COLO829 (cell line): ENCODE results near the gene EPS15.
"Not testable (repeated sequence)": the region's sequence is repeated elsewhere in the genome, so short reads cannot be mapped to it uniquely, and the experiment has no call there.

Experiments
- DNase-seq: peaks from one replicate; pipeline ENCODE4 v3.0.0; 2012; ENCODE audit warnings: low spot score

EPS15 gene

DNA sequence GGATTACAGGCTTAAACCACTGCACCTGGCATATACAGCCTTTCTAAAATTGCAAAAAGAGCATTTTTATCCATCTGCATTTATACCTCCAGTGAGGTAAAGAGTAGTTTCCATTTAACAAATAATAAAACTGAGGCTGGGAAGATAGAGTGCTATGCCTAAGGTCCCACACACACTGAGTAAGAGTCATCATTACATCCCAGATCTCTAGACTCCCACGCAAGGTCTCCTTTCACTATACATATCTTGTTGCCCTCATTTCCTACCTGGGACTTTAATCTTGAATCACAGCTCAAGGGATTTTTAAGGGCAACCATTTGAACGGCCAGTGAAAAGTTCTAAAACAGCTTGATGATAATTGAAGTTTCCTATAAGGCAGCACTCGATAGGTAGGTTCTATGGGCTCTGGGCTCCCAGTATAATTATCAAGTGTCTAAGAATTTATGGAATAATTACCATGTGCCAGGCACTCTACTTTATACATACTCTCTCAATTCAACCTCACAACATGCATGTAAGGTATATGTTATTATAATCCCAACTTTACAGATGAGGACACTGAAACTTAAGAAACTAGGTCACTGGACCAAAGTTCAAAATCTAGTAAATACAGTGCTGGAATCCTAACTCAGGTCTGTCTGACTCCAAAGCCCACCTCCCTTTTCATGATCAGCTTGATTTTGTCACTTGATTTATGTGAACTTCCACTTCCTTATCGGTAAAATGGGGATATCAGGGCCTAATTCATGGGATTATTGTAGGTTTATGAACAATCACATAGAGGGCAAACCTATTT lies 23.3 kb upstream of the EPS15 start:
- no peak for DNase-seq

DNA sequence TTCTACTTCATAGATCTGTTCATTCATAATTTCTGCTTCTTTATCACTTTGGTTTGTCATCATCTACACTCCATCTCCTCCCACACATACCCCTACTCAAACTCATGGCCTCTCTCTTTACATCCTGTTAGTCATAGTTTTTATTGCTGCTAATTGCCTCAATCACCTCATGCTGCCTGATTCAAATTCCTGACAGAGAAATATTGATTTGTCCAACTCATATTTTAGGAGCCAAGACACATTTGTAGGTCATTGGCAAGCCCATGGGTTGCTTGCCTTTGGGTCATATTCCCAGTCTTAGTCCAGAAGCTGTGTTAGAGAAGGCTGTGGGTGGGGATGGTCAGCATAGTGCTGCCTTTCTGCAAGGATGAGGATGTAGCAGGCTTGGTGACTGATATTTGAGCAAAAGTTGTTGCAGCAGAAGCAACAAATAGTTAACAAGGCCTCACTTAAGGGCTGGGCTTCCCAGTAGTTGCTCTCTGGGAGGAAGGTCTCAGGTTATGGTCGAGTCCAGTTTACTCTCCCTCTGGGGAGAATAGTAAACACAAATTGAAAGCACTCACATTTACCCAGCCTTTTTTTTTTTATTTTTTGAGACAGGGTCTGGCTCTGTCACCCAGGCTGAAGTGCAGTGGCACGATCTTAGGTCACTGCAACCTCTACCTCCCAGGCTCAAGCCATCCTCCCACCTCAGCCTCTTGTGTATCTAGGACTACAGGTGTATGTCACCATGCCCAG lies 22.4 kb upstream of the EPS15 start:
- no peak for DNase-seq

DNA sequence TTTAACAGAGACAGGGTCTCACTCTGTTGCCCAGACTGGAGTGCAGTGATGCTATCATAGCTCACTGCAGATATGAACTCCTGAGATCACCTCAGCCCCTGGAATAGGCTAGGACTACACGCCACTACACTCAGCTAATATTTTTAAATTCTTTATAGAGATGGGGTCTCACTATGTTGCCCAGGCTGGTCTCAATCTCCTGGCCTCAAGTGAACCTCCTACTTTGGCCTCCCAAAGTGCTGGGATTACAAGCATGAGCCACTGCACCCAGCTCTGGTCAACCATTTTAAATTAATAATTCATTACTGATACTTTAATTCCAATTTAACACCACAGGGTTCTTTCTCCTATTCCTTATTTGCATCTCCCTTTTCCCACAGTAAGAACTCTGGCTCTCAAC lies 18.5 kb upstream of the EPS15 start:
- DNase-seq, result no peak

DNA sequence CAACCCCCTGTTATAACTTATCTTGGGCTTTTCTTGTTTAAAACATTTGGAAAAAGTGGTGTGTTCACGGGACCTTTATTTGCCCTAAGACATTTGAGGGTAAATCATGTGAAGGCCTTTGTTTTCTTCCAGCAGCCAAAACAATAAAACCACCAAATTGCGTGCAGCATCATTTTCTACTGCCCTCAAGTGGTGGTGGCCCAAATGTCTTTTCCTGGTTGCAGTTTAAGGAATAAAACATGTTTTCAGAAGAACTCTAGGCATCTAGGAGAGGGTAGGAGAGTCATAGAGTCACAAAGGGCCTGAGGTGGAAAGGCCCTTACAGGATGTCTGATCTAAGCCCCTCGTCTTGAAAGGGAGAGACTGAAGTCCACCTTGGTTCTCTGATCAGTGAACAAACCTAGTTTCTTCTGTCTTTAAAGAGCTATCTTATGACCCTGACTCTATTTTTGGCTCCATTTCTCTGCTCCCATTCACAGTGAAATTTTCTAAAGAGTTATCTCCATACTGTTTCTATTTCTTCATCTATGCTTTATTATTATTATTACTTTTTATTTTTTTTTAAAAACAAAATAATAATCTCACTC lies 16.0 kb upstream of the EPS15 start:
- DNase-seq, result peak; percentile 84

DNA sequence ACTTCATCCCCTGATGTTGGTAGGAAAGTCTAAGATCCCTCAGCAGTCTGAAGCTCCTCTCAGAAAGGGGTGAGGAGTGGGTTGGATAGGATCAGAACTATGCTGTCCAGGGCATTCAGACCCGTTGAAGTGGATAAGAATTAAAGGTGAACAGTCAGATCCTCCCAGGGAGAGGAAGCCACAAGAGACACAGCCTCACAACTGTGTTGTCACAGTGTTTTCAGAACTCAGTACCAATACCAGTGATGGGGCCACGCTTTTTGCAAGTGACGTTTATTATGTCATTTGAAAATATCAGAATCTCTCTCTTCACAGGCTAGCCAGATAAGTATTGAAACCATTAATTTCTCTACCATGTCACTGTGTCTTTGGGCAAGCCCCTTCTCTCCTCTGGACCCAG lies 15.4 kb upstream of the EPS15 start:
- no peak for DNase-seq

DNA sequence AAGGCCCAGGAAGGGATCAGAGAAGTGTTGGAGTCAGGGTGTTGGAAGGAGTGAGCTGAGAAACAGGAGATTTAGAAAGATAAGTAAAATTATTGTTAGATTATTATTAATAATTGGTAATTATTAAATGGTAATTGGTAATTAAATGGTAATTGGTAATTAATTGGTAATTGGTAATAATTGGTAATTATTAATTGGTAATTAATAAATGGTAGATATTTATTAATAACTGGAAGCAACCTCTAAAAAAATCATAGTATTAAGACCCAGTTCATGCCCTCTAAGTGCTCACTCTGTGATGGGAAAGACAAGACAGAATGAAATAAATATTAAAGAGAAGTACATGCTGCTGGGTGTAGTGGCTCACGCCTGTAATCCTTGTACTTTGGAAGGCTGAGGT lies 13.8 kb upstream of the EPS15 start:
- DNase-seq, result no peak

DNA sequence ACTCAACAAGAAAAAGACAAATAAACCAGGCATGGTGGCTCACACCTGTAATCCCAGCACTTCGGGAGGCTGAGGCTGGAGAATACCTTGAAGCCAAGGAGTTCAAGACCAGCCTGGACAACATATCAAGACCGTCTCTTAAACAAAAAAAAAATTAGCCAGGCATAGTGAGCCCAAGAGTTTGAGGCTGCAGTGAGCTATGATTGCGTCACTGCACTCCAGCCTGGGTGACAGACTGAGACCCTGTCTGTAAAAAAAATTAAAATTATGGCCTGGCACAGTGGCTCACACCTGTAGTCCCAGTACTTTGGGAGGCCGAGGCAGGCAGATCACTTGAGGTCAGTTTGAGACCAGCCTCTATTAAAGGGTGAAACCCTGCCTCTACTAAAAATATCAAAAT lies 11.4 kb upstream of the EPS15 start:
- DNase-seq, result not testable (repeated sequence)

DNA sequence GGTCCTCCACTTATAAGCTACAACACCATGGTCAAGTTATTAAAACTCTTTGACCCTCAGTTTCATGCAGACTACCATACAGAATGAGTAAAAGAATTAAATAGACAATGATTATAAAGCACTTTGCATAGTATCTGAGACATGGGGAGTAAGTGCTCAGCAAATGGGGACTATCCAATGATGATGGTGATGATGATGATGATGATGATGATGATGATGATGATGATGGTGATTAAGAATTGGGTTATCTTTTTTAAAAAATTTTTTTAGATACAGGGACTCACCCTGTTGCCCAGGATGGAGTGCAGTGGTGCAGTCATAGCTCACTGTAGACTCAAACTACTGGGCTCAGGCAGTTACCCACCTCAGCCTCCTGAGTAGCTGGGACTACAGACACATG lies 8.1 kb upstream of the EPS15 start:
- DNase-seq, result no peak

DNA sequence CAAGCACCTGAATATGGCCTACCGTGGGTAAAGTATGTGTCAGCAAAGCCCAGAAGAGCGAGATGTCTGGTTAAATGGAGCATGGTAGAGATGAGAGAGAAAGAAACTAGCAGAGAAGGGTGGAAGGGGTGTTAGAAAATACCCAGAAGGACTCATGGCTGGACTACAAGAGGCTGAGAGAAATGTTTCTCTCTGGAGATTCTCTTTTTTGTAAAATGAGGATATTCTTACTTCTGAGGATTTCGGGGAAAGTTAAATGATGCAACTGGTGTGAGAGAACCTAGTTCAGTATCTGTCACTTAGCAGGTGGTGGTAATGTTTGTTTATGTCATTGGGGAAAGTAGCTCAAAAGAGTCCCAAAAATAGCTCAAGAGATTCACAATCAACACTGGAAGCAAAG lies 7.2 kb upstream of the EPS15 start:
- no peak for DNase-seq

DNA sequence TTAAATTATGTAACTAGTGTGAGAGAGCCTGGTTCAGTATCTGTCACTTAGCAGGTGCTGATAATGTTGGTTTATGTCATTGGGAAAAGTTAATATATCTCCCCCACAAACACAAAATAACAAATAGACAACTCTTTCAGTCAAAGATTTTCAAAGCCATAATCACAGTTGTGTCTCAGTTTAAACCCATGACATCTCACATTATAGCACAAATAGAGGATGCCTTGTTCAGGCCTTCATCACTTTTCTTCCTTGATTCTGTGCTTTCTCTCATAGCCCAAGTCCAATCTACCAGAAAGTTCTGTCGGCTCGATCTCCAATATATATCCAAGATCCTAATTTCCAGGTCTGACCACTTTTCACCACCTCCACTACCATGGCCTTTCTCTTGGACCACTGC lies 6.2 kb upstream of the EPS15 start:
- no peak for DNase-seq

DNA sequence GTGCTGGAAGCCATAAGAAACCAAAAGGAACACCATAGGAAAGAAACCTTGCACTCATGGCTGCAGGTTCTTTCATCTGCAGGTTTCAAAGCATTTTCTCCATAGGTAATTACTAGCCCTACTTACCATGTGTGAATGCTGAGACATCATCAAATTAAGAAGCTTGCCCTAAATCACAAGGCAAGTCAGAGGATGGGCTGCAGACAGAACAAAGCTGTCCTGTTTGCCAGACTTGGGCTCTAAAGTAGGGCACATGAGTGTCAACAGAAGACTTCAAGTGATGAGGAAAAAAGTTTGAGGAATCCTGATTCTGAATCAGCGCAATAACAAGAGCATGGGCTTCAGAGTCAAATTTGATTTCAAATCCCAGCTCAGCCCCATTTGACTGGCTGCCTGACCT lies 5.8 kb upstream of the EPS15 start:
- no peak for DNase-seq

DNA sequence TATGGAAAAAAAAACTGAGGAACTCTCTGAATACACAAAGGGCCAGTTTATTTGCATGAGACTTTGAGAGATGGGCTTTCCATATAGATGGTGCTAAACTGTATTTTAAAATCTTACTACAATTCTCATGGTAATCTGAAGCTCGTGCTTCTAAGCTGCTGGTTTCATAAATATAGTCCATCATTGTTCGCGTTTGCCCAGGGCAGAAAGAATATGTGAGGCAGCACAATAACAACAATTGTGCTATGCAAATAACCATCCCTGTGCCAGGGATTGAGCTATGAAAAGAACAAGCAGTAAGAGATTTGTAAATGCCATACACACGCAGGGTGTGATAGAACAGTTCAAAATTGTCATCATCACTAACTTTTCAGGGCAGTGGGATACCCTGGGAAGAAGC lies 4.9 kb upstream of the EPS15 start:
- peak; percentile 47 for DNase-seq

DNA sequence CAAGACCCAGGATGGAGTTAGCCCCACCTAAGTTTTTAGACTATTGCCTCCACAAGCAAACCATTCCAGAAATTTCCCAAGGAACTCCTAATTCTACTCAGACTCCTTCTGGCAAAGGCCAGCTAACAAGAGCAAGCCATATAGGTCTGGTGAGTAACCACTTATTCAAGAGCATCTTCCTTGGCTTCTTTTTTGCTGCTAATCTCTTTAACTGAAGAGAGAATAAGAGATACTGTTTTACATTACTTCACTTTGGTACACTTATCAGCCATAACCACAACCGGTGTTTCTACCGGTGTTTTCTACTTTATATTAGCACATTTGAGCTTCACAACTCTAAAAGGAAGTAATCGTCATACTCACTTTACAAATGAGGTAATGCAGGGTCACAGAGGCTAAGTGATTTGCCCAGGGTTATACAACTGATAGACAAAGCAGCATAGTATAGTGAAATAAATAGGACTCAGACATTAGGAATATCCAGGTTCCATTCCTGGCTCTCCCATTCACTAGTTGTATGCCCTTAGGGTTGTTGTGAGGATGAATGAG lies 1.7 kb upstream of the EPS15 start:
- DNase-seq, result no peak

DNA sequence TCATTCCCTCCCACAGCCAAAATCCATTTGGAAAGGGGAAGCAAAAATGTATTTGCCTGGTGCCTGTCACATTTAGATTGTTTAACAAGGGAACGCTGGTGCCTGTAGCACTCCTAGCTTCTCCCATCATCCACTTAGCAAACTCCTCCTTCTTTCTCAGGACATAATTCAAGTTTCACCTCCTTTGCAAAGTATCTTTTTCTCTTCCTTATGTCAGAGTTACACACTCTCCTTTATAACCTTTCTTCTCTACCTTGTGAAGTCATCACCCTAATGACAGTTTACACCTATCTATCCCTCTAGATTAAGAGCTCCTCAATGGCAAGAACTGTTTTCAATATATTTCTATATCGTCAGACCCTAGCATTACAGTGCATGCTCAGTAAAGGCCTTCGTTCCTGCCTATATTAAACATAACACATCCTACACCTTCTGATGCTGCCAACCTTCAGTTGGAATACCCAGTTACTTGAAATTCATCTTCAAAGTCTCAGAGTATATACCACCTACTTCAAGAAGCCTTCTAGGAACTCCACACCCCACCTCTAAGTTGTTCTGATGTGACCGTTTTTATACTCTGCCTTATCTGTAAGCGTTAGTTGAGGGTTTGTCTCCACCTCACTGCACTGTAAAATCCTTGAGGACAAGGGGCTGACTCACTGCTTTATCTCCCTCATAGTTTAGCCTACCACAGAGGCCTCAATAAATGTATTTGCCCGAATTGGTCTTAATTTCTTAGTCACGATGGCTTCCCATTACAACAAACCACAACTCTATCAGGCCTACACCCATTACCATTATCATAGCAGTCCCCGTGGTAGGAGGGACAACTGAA lies 1.0 kb upstream of the EPS15 start:
- no peak for DNase-seq

DNA sequence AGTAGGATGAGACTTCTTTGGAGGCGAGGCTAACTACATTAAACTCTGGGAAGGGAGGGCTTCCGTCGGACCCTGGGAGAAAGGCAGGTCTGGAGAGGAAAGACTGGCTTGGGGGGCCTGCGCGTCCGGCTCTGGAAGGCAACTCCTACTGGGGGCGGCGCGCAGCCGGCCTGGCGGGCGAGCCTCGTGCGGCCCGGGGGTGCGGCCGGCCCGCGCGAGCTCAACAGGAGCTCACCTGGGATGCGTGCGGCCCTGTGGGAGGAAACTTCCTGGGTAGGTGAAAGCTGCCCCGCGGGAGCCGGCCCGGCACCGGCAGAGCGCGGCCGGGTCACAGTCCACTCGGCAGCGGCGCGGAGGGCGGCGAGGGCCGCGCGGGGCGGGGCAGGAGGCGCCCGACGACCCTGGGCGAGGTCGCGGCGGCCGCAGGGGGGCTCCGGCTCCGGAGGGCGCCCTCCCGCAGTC lies 449 bp downstream of the EPS15 start:
- no peak for DNase-seq

DNA sequence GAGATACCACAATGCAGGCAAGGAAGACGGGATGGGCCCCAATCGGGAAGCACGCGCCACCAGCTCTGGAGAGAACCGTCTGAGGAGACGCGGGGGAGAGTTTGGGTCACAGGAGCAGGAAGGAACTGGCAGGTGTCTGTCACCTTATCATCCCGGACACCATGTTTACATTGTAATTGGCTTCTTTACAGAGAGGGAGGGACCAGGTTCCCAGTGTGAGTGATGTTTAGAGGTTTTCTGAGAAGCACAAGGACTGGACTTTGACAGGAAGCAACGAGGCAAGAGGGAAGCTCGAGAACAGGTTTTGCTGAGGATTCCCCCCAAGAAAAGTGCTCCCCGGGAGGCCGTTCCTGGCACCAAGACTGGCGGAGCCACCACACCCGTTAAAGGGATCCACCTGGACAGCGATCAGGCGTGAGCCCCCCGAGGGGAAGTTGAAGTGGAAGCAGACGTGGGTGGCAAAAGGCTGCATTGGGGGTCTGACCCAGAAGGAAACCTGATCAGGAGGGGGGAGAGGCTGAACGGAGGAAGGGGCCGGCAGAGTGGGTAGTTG lies 957 bp downstream of the EPS15 start:
- DNase-seq, result no peak

DNA sequence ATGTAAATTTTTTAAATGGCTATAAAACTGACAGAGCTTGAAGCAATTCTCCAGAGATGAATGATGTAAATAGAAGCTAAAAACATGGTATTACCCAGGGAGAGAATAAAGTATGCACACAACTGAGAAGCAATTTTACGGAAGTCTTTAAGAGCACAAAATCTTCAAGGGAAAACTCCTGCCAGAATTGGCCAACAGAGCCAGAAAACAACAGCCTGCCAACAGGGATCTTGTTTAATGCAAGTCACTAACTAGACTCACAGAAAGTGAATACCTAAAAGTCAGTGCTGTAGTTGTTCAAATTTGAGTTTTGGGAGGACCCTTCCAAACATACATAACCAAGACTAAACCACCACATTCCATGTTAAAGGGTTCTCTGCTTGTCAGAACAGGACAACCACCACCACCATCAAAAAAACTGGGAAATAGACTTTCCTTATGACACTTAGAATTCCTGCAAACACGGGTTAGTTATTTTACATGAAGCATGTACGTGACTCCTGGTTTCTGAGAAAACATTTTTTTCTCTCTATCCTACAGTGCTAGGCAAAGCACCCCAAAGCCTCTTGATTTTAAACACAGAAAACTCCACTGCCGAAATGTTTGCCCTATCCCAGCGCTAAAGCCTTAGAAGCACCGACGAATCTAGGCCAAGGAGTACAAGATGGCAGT lies 1.6 kb downstream of the EPS15 start:
- no peak for DNase-seq

DNA sequence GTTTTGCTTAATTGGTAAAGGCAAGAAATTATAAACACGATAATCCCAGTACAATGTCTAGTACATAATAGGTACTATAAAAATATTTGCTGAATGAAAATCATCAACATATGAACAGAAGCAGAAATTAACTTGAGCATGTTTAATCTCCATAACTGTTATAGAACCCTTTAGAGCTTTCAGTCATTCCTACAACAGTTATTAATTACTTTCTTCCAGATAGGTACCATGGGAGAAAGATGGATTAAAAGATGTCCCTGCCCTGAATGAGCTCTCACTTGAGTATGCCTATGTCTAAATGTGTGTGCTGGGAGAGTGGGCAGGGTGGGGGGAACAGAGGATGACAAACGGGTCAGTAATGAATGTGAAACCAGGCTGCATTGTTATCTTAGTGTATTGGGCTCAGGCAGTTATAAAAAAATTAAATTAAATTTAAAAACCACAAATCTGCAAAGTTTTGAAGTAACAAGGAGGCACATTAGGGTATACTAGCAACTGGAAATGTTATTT lies 2.4 kb downstream of the EPS15 start:
- DNase-seq, result no peak

DNA sequence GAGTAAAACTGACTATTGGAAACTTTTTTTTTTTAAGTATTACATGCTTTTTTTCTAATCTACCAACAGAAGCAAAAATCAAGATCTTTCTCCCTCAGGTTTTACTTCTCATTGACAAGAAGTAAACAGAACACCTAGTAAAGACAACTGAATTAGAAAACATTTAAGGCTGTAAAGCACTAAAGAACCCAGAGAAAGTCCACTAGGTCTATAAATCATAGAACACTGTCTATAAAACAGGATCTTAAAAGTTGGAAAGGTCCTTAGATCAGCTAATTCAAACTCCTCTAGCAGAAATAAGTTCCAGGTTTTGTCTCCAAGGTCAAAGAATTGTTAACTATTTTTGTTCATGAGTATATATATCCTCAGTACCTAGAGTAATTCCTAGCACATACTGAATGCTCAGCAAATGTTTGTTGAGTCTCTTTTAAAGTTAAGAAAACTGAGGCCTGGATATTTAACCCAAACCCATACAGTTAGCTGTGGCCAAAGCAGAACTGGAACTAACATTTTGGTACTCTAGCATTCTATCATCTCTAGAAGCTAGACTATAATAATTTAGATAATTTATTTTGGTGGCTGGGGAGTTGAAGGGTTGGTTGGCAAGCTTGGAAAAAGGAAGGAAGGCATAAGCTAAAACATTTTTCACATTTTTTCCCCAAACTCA lies 3.0 kb downstream of the EPS15 start:
- no peak for DNase-seq

DNA sequence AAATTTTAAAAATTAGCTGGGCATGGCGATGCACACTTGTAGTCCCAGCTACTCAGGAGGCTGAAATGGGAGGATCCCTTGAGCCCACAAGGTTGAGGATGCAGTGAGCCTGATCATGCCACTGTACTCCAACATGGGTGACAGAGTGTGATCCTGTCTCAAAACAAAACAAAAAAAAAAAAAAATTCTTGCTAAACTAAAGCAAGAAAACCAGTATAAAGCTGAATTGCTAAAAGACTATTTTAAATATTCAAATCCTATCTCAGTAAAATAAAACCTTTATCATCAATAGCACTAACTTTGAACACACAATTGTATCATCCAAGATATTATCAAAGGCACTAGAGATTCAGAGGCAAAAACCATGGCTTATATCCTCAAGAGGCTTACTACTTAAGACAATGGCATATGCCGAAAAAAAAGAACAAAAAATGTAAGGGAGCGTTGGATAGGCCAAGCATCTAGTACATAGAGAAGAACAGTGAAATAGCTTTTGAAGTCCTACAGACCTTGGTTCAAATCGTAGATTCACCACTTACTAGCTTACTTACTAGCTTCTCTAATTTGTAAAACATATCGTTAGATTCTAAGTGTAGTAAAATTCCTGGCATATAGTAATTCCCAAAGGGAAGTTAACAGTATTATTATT lies 3.6 kb downstream of the EPS15 start:
- no peak for DNase-seq
